Ovary (tissue), 3 donors: Measurements from ENCODE around the gene P2RX6.

ENCODE experiments used
- EP300 ChIP-seq: sonication (generic); formaldehyde crosslinking; IDR thresholded peaks from one replicate; pipeline ENCODE4 v1.6.1; 2017; ENCODE audit warnings: antibody characterized with exemption
- POLR2A ChIP-seq: fragments of 450-650 bp; IDR thresholded peaks from one replicate; pipeline ENCODE4 v1.6.1; 2017; ENCODE audit warnings: antibody characterized with exemption, mild to moderate bottlenecking, moderate library complexity
- TF ChIP-seq, protein P1 (sequence below), 3 donors: fragments of 450-650 bp in 2 of 3; fragments of 200-600 bp in 1 of 3; IDR thresholded peaks; one replicate each; pipeline versions ENCODE4 v1.5.1 to v1.8.0; 2016 to 2022; ENCODE audit warnings: antibody characterized with exemption in 3 of 3, mild to moderate bottlenecking in 1 of 3
- donor health status: DM: no; HTN: no; CAD: no.

DNA sequence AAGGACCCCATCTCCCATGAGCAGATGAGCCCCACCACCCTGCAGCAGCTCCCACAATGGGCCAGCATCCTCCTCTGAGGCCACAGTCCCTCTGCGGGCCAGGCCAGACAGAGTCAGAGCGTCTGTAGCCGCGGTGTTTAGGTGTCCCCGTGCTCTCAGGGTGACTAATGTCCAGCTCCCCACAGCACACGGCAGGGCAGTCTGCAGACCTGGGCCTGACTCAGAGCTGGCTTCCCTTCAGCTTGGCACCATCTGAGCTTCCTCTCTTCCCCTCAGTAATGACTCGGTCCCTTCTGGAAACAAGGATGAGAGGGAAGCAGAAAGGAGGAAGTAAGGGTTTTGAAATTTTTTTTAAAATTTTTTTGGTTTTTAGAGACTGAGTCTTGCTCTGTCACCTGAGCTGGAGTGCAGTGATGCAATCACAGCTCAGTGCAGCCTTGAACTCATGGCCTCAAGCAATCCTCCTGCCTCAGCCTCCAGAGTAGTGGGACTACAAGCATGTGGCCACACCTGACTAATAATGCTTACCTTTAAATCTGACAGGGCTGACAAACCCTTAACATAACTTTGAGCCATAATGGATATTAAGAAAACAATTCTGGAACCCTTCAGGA lies 59.2 kb downstream of the P2RX6 start:
- TF ChIP-seq, protein P1, sequence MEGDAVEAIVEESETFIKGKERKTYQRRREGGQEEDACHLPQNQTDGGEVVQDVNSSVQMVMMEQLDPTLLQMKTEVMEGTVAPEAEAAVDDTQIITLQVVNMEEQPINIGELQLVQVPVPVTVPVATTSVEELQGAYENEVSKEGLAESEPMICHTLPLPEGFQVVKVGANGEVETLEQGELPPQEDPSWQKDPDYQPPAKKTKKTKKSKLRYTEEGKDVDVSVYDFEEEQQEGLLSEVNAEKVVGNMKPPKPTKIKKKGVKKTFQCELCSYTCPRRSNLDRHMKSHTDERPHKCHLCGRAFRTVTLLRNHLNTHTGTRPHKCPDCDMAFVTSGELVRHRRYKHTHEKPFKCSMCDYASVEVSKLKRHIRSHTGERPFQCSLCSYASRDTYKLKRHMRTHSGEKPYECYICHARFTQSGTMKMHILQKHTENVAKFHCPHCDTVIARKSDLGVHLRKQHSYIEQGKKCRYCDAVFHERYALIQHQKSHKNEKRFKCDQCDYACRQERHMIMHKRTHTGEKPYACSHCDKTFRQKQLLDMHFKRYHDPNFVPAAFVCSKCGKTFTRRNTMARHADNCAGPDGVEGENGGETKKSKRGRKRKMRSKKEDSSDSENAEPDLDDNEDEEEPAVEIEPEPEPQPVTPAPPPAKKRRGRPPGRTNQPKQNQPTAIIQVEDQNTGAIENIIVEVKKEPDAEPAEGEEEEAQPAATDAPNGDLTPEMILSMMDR (IDR thresholded peaks at IDR 0.05), result no peak
- TF ChIP-seq POLR2A (no peak), EP300 (no peak)
